NCI-H2171 treated with DMSO at 0.1 percent for 48 hours (cell line): Measurements from ENCODE around the gene CMTM5.

Source experiments
- DNase-seq: peaks from one replicate; lab custom pipeline; 2025; lab: John Stamatoyannopoulos, UW

Gene CMTM5

GRCh38 chr14:23358042-23358441 lies 18.8 kb upstream of the CMTM5 start:
- no peak for DNase-seq

- no peak for DNase-seq
These were observed 18.2 kb upstream of the CMTM5 start for GRCh38 chr14:23358553-23359166.

GRCh38 chr14:23359167-23359626 lies 17.6 kb upstream of the CMTM5 start:
- DNase-seq = no peak

- DNase-seq = no peak
These were observed 17.0 kb upstream of the CMTM5 start for GRCh38 chr14:23359722-23360447.

- no peak for DNase-seq
These were observed 16.4 kb upstream of the CMTM5 start for GRCh38 chr14:23360496-23360895.

- no peak for DNase-seq
These were observed 15.5 kb upstream of the CMTM5 start for GRCh38 chr14:23361320-23361719.

GRCh38 chr14:23361763-23362162 lies 15.1 kb upstream of the CMTM5 start:
- no peak for DNase-seq

GRCh38 chr14:23362200-23362599 lies 14.6 kb upstream of the CMTM5 start:
- DNase-seq = no peak

GRCh38 chr14:23364164-23365035 lies 12.4 kb upstream of the CMTM5 start:
- DNase-seq = no peak

GRCh38 chr14:23365036-23365731 lies 11.7 kb upstream of the CMTM5 start, which contains the start of gene EFS:
EFS (minus strand) TSS chr14:23365172; CDS start chr14:23365025, 147 bp downstream.
- no peak for DNase-seq

- DNase-seq = peak; percentile 75
These were observed 11.0 kb upstream of the CMTM5 start for GRCh38 chr14:23365732-23366425.

GRCh38 chr14:23366426-23366921 lies 10.4 kb upstream of the CMTM5 start:
- peak; percentile 75 for DNase-seq

GRCh38 chr14:23370221-23370620 lies 6.6 kb upstream of the CMTM5 start:
- no peak for DNase-seq

GRCh38 chr14:23371865-23372264 lies 5.0 kb upstream of the CMTM5 start:
- DNase-seq = no peak

GRCh38 chr14:23372509-23372908 lies 4.3 kb upstream of the CMTM5 start, which contains the start of gene IL25:
IL25 (plus strand) TSS chr14:23372809.
- no peak for DNase-seq

- DNase-seq = no peak
These were observed 3.8 kb upstream of the CMTM5 start for GRCh38 chr14:23373041-23373440.

- no peak for DNase-seq
These were observed 1.2 kb upstream of the CMTM5 start for GRCh38 chr14:23375527-23376251.

- no peak for DNase-seq
These were observed 328 bp downstream of the CMTM5 start for GRCh38 chr14:23377198-23377550.

GRCh38 chr14:23377573-23378563 lies 1.0 kb downstream of the CMTM5 start:
- DNase-seq = no peak
